ENCODE data around the gene GALNT17. TPM values are rescaled to one million over a fixed set of nuclear protein-coding genes. Genes with fewer than 3 reads are reported as not detected.

The GALNT17 gene
- not detected in 2 replicates for total RNA-seq (2014; rRNA removed; shearing (Covaris generic))

GRCh38 chr7:71132127-71132376, at the start of gene GALNT17:
GALNT17 (plus strand) TSS chr7:71132144.
- no peak for DNase-seq (ENCODE audit: low spot score)

- DNase-seq (ENCODE audit: low spot score): no peak
Measured at GRCh38 chr7:71095266-71095860, 36.6 kb upstream of the GALNT17 start.

- DNase-seq (ENCODE audit: low spot score): no peak
Measured at GRCh38 chr7:71096351-71096750, 35.6 kb upstream of the GALNT17 start.

GRCh38 chr7:71106226-71106625, 25.7 kb upstream of the GALNT17 start:
- no peak for DNase-seq (ENCODE audit: low spot score)

- no peak for DNase-seq (ENCODE audit: low spot score)
Measured at GRCh38 chr7:71112436-71112835, 19.5 kb upstream of the GALNT17 start.

GRCh38 chr7:71120096-71120495, 11.8 kb upstream of the GALNT17 start:
- no peak for DNase-seq (ENCODE audit: low spot score)

GRCh38 chr7:71129126-71129525, 2.8 kb upstream of the GALNT17 start:
- DNase-seq (ENCODE audit: low spot score): no peak

GRCh38 chr7:71130031-71130679, 1.8 kb upstream of the GALNT17 start:
- DNase-seq (ENCODE audit: low spot score): no peak

- no peak for DNase-seq (ENCODE audit: low spot score)
Measured at GRCh38 chr7:71131256-71132126, 453 bp upstream of the GALNT17 start.

- no peak for DNase-seq (ENCODE audit: low spot score)
Measured at GRCh38 chr7:71132377-71133231, 660 bp downstream of the GALNT17 start.

- no peak for DNase-seq (ENCODE audit: low spot score)
Measured at GRCh38 chr7:71133232-71133622, 1.3 kb downstream of the GALNT17 start.

- DNase-seq (ENCODE audit: low spot score): no peak
Measured at GRCh38 chr7:71133856-71134255, 1.9 kb downstream of the GALNT17 start.

- DNase-seq (ENCODE audit: low spot score): no peak
Measured at GRCh38 chr7:71135116-71135515, 3.2 kb downstream of the GALNT17 start.

GRCh38 chr7:71135663-71136062, 3.7 kb downstream of the GALNT17 start:
- DNase-seq (ENCODE audit: low spot score): no peak

- no peak for DNase-seq (ENCODE audit: low spot score)
Measured at GRCh38 chr7:71137479-71137878, 5.5 kb downstream of the GALNT17 start.

- DNase-seq (ENCODE audit: low spot score): no peak
Measured at GRCh38 chr7:71140264-71140663, 8.3 kb downstream of the GALNT17 start.

GRCh38 chr7:71144963-71145362, 13.0 kb downstream of the GALNT17 start:
- no peak for DNase-seq (ENCODE audit: low spot score)

GRCh38 chr7:71145906-71146901, 14.3 kb downstream of the GALNT17 start:
- DNase-seq (ENCODE audit: low spot score): no peak

- DNase-seq (ENCODE audit: low spot score): no peak
Measured at GRCh38 chr7:71148098-71148497, 16.2 kb downstream of the GALNT17 start.

- no peak for DNase-seq (ENCODE audit: low spot score)
Measured at GRCh38 chr7:71155236-71155635, 23.3 kb downstream of the GALNT17 start.

- no peak for DNase-seq (ENCODE audit: low spot score)
Measured at GRCh38 chr7:71157757-71158156, 25.8 kb downstream of the GALNT17 start.
